ENCODE data around the gene PDLIM7.

Gene PDLIM7

GRCh38 chr5:177446200-177447065 is 51.0 kb downstream of the PDLIM7 start, which contains the start of gene PRR7:
Gene PRR7 (plus strand): TSS chr5:177446814. CDS start chr5:177455068, 8,254 bp downstream.
- peak in 2 of 3 donors; percentile 43 to 64 for DNase-seq (ENCODE audit: low read depth in 2 of 3, low spot score in 1 of 3)

GRCh38 chr5:177445917-177446199 is 51.5 kb downstream of the PDLIM7 start:
- no peak for DNase-seq (ENCODE audit: low read depth in 2 of 3, low spot score in 1 of 3)

- DNase-seq (ENCODE audit: low read depth in 2 of 3, low spot score in 1 of 3), result no peak
These were observed 52.1 kb downstream of the PDLIM7 start for GRCh38 chr5:177445052-177445916.

GRCh38 chr5:177444106-177445051 is 53.0 kb downstream of the PDLIM7 start:
- DNase-seq (ENCODE audit: low read depth in 2 of 3, low spot score in 1 of 3), result no peak

GRCh38 chr5:177443144-177443983 is 54.0 kb downstream of the PDLIM7 start:
- DNase-seq (ENCODE audit: low read depth in 2 of 3, low spot score in 1 of 3), result no peak

GRCh38 chr5:177442066-177442826 is 55.2 kb downstream of the PDLIM7 start:
- no peak for DNase-seq (ENCODE audit: low read depth in 2 of 3, low spot score in 1 of 3)

GRCh38 chr5:177440990-177441780 is 56.2 kb downstream of the PDLIM7 start:
- DNase-seq (ENCODE audit: low read depth in 2 of 3, low spot score in 1 of 3), result no peak

GRCh38 chr5:177440211-177440989 is 57.0 kb downstream of the PDLIM7 start:
- peak in 1 of 3 donors; percentile 21 for DNase-seq (ENCODE audit: low read depth in 2 of 3, low spot score in 1 of 3)

GRCh38 chr5:177439518-177440053 is 57.8 kb downstream of the PDLIM7 start:
- DNase-seq (ENCODE audit: low read depth in 2 of 3, low spot score in 1 of 3), result no peak

GRCh38 chr5:177438468-177438867 is 58.9 kb downstream of the PDLIM7 start:
- DNase-seq (ENCODE audit: low read depth in 2 of 3, low spot score in 1 of 3), result no peak

GRCh38 chr5:177437623-177438022 is 59.8 kb downstream of the PDLIM7 start:
- no peak for DNase-seq (ENCODE audit: low read depth in 2 of 3, low spot score in 1 of 3)

- DNase-seq (ENCODE audit: low read depth in 2 of 3, low spot score in 1 of 3), result no peak
These were observed 61.4 kb downstream of the PDLIM7 start for GRCh38 chr5:177435847-177436536.

GRCh38 chr5:177434942-177435738 is 62.3 kb downstream of the PDLIM7 start:
- no peak for DNase-seq (ENCODE audit: low read depth in 2 of 3, low spot score in 1 of 3)

GRCh38 chr5:177434437-177434836 is 63.0 kb downstream of the PDLIM7 start:
- peak; percentile 54 to 61 (median 55) for DNase-seq (ENCODE audit: low read depth in 2 of 3, low spot score in 1 of 3)

- DNase-seq (ENCODE audit: low read depth in 2 of 3, low spot score in 1 of 3), result no peak
These were observed 63.7 kb downstream of the PDLIM7 start for GRCh38 chr5:177433658-177434217.
